HUDEP-2 (cell line): ENCODE data around the gene N4BP3.
A peak's percentile ranks its signal among the peaks of the same experiment; 100 is the strongest.

Source experiments
- DNase-seq, 76 experiments: peaks; one replicate each; lab custom pipeline; 2025; ENCODE audit not compliant: unreplicated experiment in 76 of 76; lab: John Stamatoyannopoulos, UW

Gene N4BP3

GRCh38 chr5:178143901-178144300 is 30.6 kb downstream of the N4BP3 start:
- no peak for DNase-seq

- DNase-seq: peak in 55 of 76 experiments; percentile 6 to 63 (median 37)
Measured at GRCh38 chr5:178145965-178146820, 32.9 kb downstream of the N4BP3 start.

GRCh38 chr5:178147406-178147805 is 34.1 kb downstream of the N4BP3 start:
- no peak for DNase-seq

GRCh38 chr5:178149199-178149932 is 36.0 kb downstream of the N4BP3 start:
- no peak for DNase-seq

GRCh38 chr5:178150977-178151734 is 37.8 kb downstream of the N4BP3 start:
- peak in 1 of 76 experiments; percentile 15 for DNase-seq

GRCh38 chr5:178152491-178153444 is 39.4 kb downstream of the N4BP3 start:
- DNase-seq: no peak

- peak in 75 of 76 experiments; percentile 21 to 99 (median 96) for DNase-seq
Measured at GRCh38 chr5:178153530-178154340, 40.4 kb downstream of the N4BP3 start, which contains the start of gene NHP2. Gene NHP2 (minus strand): TSS chr5:178153885. CDS start chr5:178153817, 68 bp downstream.

- no peak for DNase-seq
Measured at GRCh38 chr5:178155065-178155464, 41.7 kb downstream of the N4BP3 start.

GRCh38 chr5:178160176-178160575 is 46.8 kb downstream of the N4BP3 start:
- DNase-seq: no peak

GRCh38 chr5:178162481-178162880 is 49.1 kb downstream of the N4BP3 start:
- no peak for DNase-seq

- DNase-seq: peak in 69 of 76 experiments; percentile 12 to 91 (median 64)
Measured at GRCh38 chr5:178163772-178164735, 50.7 kb downstream of the N4BP3 start.

- DNase-seq: no peak
Measured at GRCh38 chr5:178165581-178165980, 52.2 kb downstream of the N4BP3 start.

GRCh38 chr5:178170455-178170854 is 57.1 kb downstream of the N4BP3 start:
- DNase-seq: no peak

- no peak for DNase-seq
Measured at GRCh38 chr5:178174456-178174855, 61.1 kb downstream of the N4BP3 start.
